ENCODE data around the gene WNT3.

DNA sequence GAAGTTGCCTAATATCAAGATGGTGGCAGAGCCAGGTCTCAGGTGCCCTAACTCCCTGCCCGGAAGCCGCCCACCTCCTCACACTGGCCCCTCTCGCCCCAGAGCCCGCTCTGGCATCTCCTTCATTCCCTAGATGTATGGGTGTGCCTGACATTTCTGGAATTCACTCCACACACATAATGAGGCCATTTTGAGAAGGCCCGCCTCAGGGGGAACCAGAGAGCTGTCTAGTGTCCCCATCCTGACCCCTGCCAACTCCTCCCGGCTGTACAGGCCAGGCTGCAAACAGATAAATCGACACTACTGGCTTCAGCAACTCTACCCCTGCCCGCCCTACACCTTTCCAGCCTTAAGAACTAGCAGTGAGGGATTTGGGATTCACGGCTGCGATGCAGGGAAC lies 7.7 kb downstream of the WNT3 start:
- no peak for TF ChIP-seq CTCF (conservative IDR thresholded peaks at IDR 0.05; ENCODE audit: low read depth in 2 of 2)
- TF ChIP-seq CREB1 (CRISPR knock-in tag; IDR thresholded peaks at IDR 0.05; ENCODE audit: low read depth) = no peak
- no peak for TF ChIP-seq EZH2 (IDR thresholded peaks at IDR 0.05; ENCODE audit: low read depth, unreplicated experiment)
- no peak for TF ChIP-seq EZH2phosphoT487 (IDR thresholded peaks at IDR 0.05; ENCODE audit: unreplicated experiment)
